Smooth muscle cell (in vitro differentiated cells): ENCODE data around the gene JAZF1. TPM values are rescaled to one million over a fixed set of nuclear protein-coding genes. Genes with fewer than 3 reads are reported as not detected.

ENCODE experiments used
- DNase-seq: peaks from one replicate; lab custom pipeline; 2025; ENCODE audit not compliant: unreplicated experiment; lab: John Stamatoyannopoulos, UW
- H2AFZ ChIP-seq: fragments of 200-600 bp; sonication (generic); 2 replicates; pipeline ENCODE4 v1.6.0; 2016; ENCODE audit warnings: antibody characterized with exemption, low read depth, mild to moderate bottlenecking
- H3F3A ChIP-seq: fragments of 200-600 bp; sonication (generic); 2 replicates; pipeline ENCODE4 v1.6.0; 2017; ENCODE audit warnings: antibody characterized with exemption, low read depth
- H3K27ac ChIP-seq: fragments of 200-600 bp; sonication (generic); 2 replicates; pipeline ENCODE4 v1.5.1; 2016; ENCODE audit warnings: low read depth, mild to moderate bottlenecking
- H3K27me3 ChIP-seq: fragments of 200-600 bp; sonication (generic); 2 replicates; pipeline ENCODE4 v1.6.1; 2016; ENCODE audit warnings: low read depth, mild to moderate bottlenecking
- H3K36me3 ChIP-seq: fragments of 200-600 bp; sonication (generic); 2 replicates; pipeline ENCODE4 v1.5.1; 2016; ENCODE audit warnings: low read depth
- H3K4me1 ChIP-seq: fragments of 200-600 bp; sonication (generic); 2 replicates; pipeline ENCODE4 v1.5.1; 2016; ENCODE audit warnings: low read depth
- H3K4me2 ChIP-seq: fragments of 200-600 bp; sonication (generic); 2 replicates; pipeline ENCODE4 v1.6.0; 2016; ENCODE audit warnings: mild to moderate bottlenecking
- H3K4me3 ChIP-seq: fragments of 200-600 bp; sonication (generic); 2 replicates; pipeline ENCODE4 v1.5.1; 2016; ENCODE audit warnings: mild to moderate bottlenecking
- H3K79me2 ChIP-seq: fragments of 200-600 bp; sonication (generic); 2 replicates; pipeline ENCODE4 v1.6.0; 2016; ENCODE audit warnings: low read depth, mild to moderate bottlenecking
- H3K9ac ChIP-seq: fragments of 200-600 bp; sonication (generic); 2 replicates; pipeline ENCODE4 v1.6.0; 2016; ENCODE audit warnings: low read depth
- H3K9me3 ChIP-seq: fragments of 200-600 bp; sonication (generic); replicated peaks from 2 replicates; pipeline ENCODE4 v1.5.1; 2016; ENCODE audit warnings: low read depth
- H4K20me1 ChIP-seq: fragments of 200-600 bp; sonication (generic); 2 replicates; pipeline ENCODE4 v1.6.0; 2016; ENCODE audit warnings: low read depth
- CTCF ChIP-seq: fragments of 200-600 bp; sonication (generic); IDR thresholded peaks from 2 replicates; pipeline ENCODE4 v1.5.1; 2017; ENCODE audit warnings: borderline replicate concordance, mild to moderate bottlenecking, antibody characterized with exemption; ENCODE audit not compliant: insufficient read depth, poor library complexity, severe bottlenecking
- WGBS: methylation state at CpG from one replicate; pipeline ENCODE4 v1.1.7; 2016; ENCODE audit warnings: low lambda C conversion rate; 5-methylcytosine and 5-hydroxymethylcytosine counted together
- polyA plus RNA-seq: library from polyadenylated mRNA; unstranded; fragments of >200 nt; fragmentation: Nextera tagmentation; extraction: Ambion mirVana; gene quantifications from 2 replicates; pipeline ENCODE4 v1.2.1, GENCODE V29; 2016
- total RNA-seq: library from RNA; depleted of rRNA; stranded (reverse); fragments of >200 nt; gene quantifications from 2 replicates; pipeline ENCODE4 v1.2.3, GENCODE V29; 2014

JAZF1 gene
- total and polyA plus RNA-seq, 2 experiments from 2014 or later, result 17.4 to 18.0 TPM

- WGBS, result 31% methylated on average over 5 of the region's 5 CpGs
- H3K4me3 ChIP-seq, result no peak overlapping the region
- TF ChIP-seq CTCF, result no peak
- no peaks in the 10 kb centered on the region for H3K9me3 ChIP-seq
- no peaks in the 10 kb centered on the region for H3F3A ChIP-seq
- no peaks in the 10 kb centered on the region for H3K79me2 ChIP-seq
- peaks cover 8% of the 10 kb centered on the region for H3K27me3 ChIP-seq
- no peak overlapping the region for H3K27ac ChIP-seq
- no peak for DNase-seq
- H3K4me2 ChIP-seq, result peak overlapping the region; percentile 61
- H3K36me3 ChIP-seq, result no peaks in the 10 kb centered on the region
- H2AFZ ChIP-seq, result peak overlapping the region; percentile 58
- H3K4me1 ChIP-seq, result no peaks in the 10 kb centered on the region
- no peaks in the 10 kb centered on the region for H4K20me1 ChIP-seq
- H3K9ac ChIP-seq, result no peak overlapping the region
These were observed 9.6 kb upstream of the JAZF1 start for GRCh38 chr7:28190077-28190710.

GRCh38 chr7:28187012-28187411 is 6.4 kb upstream of the JAZF1 start:
- no peak for DNase-seq
- H3F3A ChIP-seq, result no peaks in the 10 kb centered on the region
- no peaks in the 10 kb centered on the region for H4K20me1 ChIP-seq
- H3K9me3 ChIP-seq, result no peaks in the 10 kb centered on the region
- peaks cover 8% of the 10 kb centered on the region for H3K27me3 ChIP-seq
- TF ChIP-seq CTCF, result no peak
- H3K27ac ChIP-seq, result no peak overlapping the region
- no peaks in the 10 kb centered on the region for H3K36me3 ChIP-seq
- H3K4me2 ChIP-seq, result no peak overlapping the region
- no peaks in the 10 kb centered on the region for H3K79me2 ChIP-seq
- H3K4me1 ChIP-seq, result no peaks in the 10 kb centered on the region
- H2AFZ ChIP-seq, result no peak overlapping the region
- H3K9ac ChIP-seq, result no peak overlapping the region
- H3K4me3 ChIP-seq, result no peak overlapping the region
- WGBS, result 57% methylated on average over 7 of the region's 7 CpGs

- H3K4me2 ChIP-seq, result no peak overlapping the region
- no peak for DNase-seq
- no peaks in the 10 kb centered on the region for H3K36me3 ChIP-seq
- no peaks in the 10 kb centered on the region for H3F3A ChIP-seq
- H3K79me2 ChIP-seq, result peaks cover 8% of the 10 kb centered on the region
- H3K27ac ChIP-seq, result no peak overlapping the region
- TF ChIP-seq CTCF, result no peak
- no peak overlapping the region for H3K9ac ChIP-seq
- no peak overlapping the region for H3K4me3 ChIP-seq
- H3K27me3 ChIP-seq, result no peaks in the 10 kb centered on the region
- H3K4me1 ChIP-seq, result peaks cover 10% of the 10 kb centered on the region
- WGBS, result 88% methylated on average over 5 of the region's 5 CpGs
- H3K9me3 ChIP-seq, result no peaks in the 10 kb centered on the region
- no peak overlapping the region for H2AFZ ChIP-seq
- H4K20me1 ChIP-seq, result peaks cover 2% of the 10 kb centered on the region
These were observed 3.0 kb upstream of the JAZF1 start for GRCh38 chr7:28183627-28184026.

GRCh38 chr7:28182071-28182471 is 1.5 kb upstream of the JAZF1 start:
- no peak for TF ChIP-seq CTCF
- no peaks in the 10 kb centered on the region for H3K9me3 ChIP-seq
- no peaks in the 10 kb centered on the region for H3K27me3 ChIP-seq
- no peak overlapping the region for H3K4me3 ChIP-seq
- H3F3A ChIP-seq, result peaks cover 7% of the 10 kb centered on the region
- peaks cover 12% of the 10 kb centered on the region for H3K4me1 ChIP-seq
- WGBS, result 88% methylated on average over 2 of the region's 2 CpGs
- no peak overlapping the region for H3K27ac ChIP-seq
- H3K79me2 ChIP-seq, result peaks cover 20% of the 10 kb centered on the region
- H3K9ac ChIP-seq, result no peak overlapping the region
- DNase-seq, result no peak
- H3K4me2 ChIP-seq, result no peak overlapping the region
- no peaks in the 10 kb centered on the region for H3K36me3 ChIP-seq
- H4K20me1 ChIP-seq, result peaks cover 4% of the 10 kb centered on the region
- no peak overlapping the region for H2AFZ ChIP-seq
